ENCODE results near the gene CMTM4.
"Not testable (repeated sequence)": the region's sequence is repeated elsewhere in the genome, so short reads cannot be mapped to it uniquely, and the experiment has no call there.

Gene CMTM4

DNA sequence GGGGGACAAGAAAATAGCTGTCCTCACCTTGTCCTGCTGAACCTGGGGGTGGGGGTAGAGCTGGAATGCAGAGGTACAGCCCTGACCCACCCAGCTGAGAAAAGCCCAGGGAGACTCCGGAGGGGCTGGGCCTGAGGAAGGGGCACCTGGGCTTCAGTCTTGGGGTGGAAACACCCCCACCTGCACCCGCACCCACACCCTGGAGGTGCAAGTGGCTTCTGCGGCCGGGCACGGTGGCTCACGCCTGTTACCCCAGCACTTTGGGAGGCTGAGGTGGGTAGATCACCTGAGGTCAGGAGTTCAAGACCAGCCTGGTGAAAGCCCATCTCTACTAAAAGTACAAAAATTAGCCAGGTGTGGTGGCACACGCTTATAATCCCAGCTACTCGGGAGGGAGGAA lies 84.6 kb downstream of the CMTM4 start:
- not testable (repeated sequence) for DNase-seq

- DNase-seq, result no peak
Measured at GRCh38 chr16:66610111-66610820, 86.3 kb downstream of the CMTM4 start.

DNA sequence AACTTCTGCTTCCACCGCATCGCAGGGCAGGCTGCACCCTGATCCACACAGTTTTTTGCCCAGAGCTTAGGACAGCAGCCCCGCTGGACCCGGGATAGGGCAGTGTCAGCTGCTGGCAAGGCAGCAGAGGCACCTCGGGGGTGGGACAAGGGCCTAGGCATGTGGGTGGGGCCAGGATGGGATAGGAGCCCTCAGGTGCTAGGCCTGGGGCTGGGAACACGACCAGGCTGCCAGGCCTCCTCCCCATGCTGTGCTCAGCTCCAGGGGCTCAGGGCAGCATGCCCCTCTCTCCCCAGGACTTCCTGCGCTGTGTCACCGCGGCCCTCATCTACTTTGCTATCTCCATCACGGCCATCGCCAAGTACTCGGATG lies 87.4 kb downstream of the CMTM4 start:
- no peak for DNase-seq

GRCh38 chr16:66608241-66609138 lies 88.1 kb downstream of the CMTM4 start:
- peak; percentile 66 for DNase-seq

- DNase-seq, result peak; percentile 5
Measured at GRCh38 chr16:66605979-66606751, 90.4 kb downstream of the CMTM4 start.

DNA sequence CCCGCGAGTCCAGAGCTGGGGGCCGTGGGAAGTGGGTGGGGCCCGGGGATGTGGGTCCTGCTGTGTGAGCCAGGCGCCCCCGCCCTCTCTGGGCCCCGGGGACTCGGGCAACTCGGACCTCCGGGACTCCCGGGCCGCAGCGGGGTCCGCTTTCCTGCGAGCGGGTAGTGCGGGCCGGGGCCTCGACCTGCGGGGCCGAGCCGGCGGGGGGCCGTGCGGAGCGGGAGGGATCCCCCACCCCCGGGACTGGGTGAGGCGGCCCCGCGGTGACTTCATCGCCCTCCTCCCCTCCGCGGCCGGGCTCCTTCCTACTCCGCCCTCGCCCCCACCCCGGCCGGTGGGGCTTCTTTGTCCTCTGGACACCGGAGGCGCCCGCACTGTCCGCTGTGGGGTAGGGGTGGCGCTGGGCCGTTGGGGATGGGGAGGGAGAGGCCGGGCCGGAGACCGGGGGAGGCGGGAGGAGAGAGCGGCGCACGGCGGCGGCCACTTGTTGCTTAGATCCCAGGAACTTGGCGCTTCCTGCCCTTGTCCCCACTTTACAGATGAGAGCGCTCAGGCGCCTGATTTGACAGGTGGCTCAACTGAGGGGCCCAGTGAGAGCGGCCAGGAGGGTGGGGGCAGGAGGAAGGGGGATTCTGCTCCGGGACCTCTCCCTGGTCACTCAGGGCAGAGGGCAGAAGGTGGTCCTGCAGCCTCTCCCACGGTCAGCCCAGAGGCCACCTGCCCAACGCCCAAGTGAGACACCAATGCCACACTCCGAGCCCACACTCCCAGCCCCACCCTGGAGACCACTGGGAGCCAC lies 91.2 kb downstream of the CMTM4 start:
- peak; percentile 53 for DNase-seq

GRCh38 chr16:66604376-66605176 lies 92.0 kb downstream of the CMTM4 start, which contains the start of gene CMTM3:
CMTM3 (plus strand) TSS chr16:66604704; CDS start chr16:66604806, 102 bp downstream.
- peak; percentile 72 for DNase-seq

- peak; percentile 56 for DNase-seq
Measured at GRCh38 chr16:66603537-66604375, 92.8 kb downstream of the CMTM4 start.

- no peak for DNase-seq
Measured at GRCh38 chr16:66601471-66601870, 95.1 kb downstream of the CMTM4 start.

DNA sequence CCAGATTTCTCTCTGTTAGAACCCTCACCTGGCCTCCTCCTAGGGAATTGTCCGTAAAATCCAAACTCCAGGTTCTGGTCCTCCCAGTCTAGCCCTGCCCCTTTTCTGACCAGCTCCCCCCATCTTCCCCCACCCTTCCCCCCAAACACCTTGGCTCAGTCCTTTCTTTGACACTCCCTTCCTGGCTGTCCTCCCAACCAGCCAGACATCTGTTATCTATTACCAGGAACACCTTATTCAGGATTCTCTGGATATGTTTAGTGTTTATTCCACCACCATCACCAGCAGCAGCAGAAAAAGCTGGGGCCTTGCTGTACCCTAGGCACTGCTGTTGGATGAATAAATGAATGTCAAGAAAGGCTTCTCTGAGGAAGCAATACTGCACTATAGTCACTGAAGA lies 96.1 kb downstream of the CMTM4 start:
- no peak for DNase-seq

GRCh38 chr16:66599726-66600125 lies 96.8 kb downstream of the CMTM4 start:
- no peak for DNase-seq

DNA sequence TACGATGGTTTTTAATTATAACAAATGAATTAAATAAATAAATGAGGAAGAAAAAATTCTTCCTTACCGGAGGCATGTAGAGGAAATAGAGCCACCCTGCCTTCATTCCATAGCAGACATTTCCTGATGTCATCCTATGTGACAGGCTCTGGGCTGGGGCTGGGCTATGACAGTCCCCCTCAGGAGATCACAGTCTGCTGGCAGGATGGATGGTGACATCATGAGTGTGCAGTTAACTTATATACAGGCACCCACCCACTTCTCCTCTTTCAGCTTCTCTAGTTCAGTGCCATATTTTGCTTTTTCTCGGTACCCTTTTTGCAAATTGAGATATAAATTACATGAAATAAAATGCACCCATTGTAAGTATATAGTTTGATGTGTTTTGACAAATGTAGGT lies 98.4 kb downstream of the CMTM4 start:
- DNase-seq, result no peak

DNA sequence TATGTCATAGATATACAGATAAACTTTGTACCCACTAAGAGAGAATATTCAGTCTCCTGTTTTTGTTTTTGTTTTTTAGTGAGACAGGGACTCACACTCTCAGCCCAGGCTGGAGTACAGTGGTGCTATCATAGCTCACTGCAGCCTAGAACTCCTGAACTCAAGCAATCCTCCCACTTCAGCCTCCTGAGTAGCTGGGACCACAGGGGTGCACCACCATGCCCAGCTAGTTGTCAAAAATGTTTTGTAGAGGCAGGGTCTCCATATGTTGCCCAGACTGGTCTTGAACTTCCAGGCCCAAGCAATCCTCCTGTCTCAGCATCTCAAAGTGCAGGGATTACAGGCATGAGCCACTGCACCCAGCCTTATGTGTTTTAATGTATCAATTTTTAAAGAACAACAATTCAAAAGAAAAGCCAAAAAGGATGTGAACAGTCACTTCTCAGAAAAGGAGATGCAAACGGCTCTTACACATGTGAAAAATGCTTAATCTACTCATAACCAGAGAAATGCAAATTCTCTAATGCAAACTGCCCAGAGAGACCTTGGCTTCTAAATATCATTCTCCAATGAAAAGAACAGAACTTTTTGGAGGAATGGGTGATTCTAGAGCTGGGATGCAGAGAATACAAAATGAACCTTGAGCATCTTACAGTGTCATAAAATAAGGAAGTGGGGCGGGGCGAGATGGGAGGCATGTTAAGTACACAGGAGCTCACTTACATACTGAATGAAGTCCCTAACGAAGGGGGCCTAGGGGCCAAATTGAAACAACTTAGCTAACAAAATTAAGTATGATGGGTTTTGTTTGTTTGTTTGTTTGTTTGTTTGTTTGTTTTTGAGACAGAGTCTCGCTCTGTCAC lies 99.3 kb downstream of the CMTM4 start:
- no peak for DNase-seq

- DNase-seq, result not testable (repeated sequence)
Measured at GRCh38 chr16:66596559-66596958, 100.0 kb downstream of the CMTM4 start.

- no peak for DNase-seq
Measured at GRCh38 chr16:66594739-66595138, 101.8 kb downstream of the CMTM4 start.

DNA sequence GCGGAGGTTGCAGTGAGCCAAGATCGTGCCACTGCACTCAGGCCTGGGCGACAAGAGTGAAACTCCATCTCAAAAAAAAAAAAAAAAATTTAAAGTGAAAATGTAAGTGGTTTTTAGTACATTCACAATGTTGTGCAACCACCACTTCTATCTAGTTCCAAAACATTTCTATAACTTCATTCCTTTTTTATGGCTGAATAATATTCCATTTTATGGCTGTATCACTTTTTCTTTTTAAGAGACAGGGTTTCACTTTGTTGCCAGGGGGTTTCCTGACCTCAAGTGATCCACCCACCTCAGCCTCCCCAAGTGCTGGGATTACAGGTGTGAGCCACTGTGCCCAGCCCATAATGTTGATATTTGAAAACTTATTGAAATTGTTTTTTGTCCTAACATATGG lies 103.7 kb downstream of the CMTM4 start:
- no peak for DNase-seq

DNA sequence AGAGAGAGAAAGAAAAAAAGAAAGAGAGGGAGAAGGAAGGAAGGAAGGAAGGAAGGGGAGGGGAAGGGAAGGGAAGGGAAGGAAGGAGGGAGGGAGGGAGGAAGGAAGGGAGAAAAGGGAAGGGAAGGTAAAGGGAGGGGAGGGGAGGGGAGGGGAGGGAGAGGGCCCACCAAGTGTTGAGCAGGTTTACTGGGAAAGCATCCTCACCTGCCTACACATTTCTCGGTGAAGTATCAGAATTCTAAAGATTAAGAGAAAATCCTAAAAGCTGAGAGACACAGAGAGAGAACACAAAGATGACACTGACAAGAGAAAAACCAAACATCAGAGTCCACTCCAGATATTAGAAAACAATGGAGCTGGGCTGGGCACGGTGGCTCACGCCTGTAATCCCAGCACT lies 104.3 kb downstream of the CMTM4 start:
- no peak for DNase-seq

DNA sequence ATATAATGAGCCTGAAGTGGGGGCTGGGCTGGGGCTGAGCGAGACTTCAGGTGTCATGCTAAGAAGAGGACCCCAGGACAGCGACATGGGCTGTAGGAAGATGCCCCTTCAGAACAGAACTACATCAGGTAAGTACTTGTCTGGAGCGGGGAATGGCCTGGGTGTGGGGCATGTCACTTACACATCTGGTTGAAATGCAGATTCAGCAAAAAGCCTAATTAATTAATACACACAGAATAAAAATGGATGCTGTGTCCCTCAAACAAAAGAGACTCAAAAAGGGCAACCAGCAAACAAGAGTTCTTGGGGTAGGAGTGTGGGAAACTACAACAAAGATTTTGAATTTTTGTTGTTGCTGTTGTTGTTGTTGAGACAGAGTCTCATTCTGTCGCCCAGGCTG lies 105.5 kb downstream of the CMTM4 start:
- DNase-seq, result no peak

- DNase-seq, result no peak
Measured at GRCh38 chr16:66590322-66590721, 106.2 kb downstream of the CMTM4 start.

Measured in NCI-H69 (cell line).